ENCODE results near the gene PALLD.

DNA sequence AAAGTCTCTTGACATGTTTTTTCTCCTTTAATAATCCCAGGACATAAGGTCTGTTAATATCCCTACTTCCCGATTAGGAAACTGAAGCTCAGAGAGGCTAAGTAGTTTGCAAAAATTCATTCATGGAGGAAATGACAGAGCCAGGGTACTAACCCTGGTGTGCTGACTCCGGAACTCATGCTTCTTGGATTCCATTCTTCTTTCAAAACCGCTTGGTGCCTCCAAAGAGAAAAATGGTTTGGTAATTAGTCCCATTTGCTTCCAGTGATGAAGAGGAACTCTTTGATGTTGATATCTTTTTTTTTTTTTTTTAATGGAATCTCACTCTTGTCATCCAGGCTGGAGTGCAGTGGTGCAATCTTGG lies 146.9 kb downstream of the PALLD start:
- TF ChIP-seq EZH2 (IDR thresholded peaks at IDR 0.05): no peak
- TF ChIP-seq POLR2AphosphoS5 (IDR thresholded peaks at IDR 0.05; ENCODE audit: borderline replicate concordance, low read depth, low read length): no peak

Data from SK-N-MC (cell line).